Parathyroid adenoma (tissue), 2 donors: ENCODE data around the gene ENG.
A peak's percentile ranks its signal among the peaks of the same experiment; 100 is the strongest.
"Not testable (repeated sequence)": the region's sequence is repeated elsewhere in the genome, so short reads cannot be mapped to it uniquely, and the experiment has no call there.

Source experiments
- H2AFZ ChIP-seq: fragments of 300-600 bp; sonication (generic); one replicate; pipeline ENCODE4 v1.7.0; 2017; ENCODE audit warnings: antibody characterized with exemption, mild to moderate bottlenecking
- H3K27ac ChIP-seq: fragments of 300-600 bp; sonication (generic); one replicate; pipeline ENCODE4 v1.7.0; 2017
- H3K27me3 ChIP-seq: fragments of 300-600 bp; sonication (generic); one replicate; pipeline ENCODE4 v1.7.0; 2017; ENCODE audit warnings: low read length; ENCODE audit not compliant: control insufficient read depth, insufficient read depth
- H3K36me3 ChIP-seq: fragments of 300-600 bp; sonication (generic); one replicate; pipeline ENCODE4 v1.7.0; 2017; ENCODE audit warnings: low read length; ENCODE audit not compliant: control insufficient read depth, insufficient read depth
- H3K4me1 ChIP-seq: fragments of 300-600 bp; sonication (generic); one replicate; pipeline ENCODE4 v1.7.0; 2017; ENCODE audit warnings: control low read depth
- H3K4me2 ChIP-seq: fragments of 300-600 bp; sonication (generic); one replicate; pipeline ENCODE4 v1.7.0; 2017; ENCODE audit warnings: low read length
- H3K4me3 ChIP-seq: fragments of 300-600 bp; sonication (generic); one replicate; pipeline ENCODE4 v1.7.0; 2017; ENCODE audit warnings: low read depth, low read length
- H3K79me2 ChIP-seq: fragments of 300-600 bp; sonication (generic); one replicate; pipeline ENCODE4 v1.7.0; 2017; ENCODE audit warnings: control low read depth
- H3K9ac ChIP-seq: fragments of 300-600 bp; sonication (generic); one replicate; pipeline ENCODE4 v1.7.0; 2017; ENCODE audit warnings: mild to moderate bottlenecking
- H3K9me3 ChIP-seq: fragments of 300-600 bp; sonication (generic); one replicate; pipeline ENCODE4 v1.7.0; 2017; ENCODE audit warnings: low read length; ENCODE audit not compliant: control insufficient read depth
- CTCF ChIP-seq: fragments of 300-600 bp; sonication (generic); IDR thresholded peaks from one replicate; pipeline ENCODE4 v1.7.0; 2017; ENCODE audit warnings: antibody characterized with exemption, mild to moderate bottlenecking
- donor health status: primary hyperparathyroidism.

ENG gene

DNA sequence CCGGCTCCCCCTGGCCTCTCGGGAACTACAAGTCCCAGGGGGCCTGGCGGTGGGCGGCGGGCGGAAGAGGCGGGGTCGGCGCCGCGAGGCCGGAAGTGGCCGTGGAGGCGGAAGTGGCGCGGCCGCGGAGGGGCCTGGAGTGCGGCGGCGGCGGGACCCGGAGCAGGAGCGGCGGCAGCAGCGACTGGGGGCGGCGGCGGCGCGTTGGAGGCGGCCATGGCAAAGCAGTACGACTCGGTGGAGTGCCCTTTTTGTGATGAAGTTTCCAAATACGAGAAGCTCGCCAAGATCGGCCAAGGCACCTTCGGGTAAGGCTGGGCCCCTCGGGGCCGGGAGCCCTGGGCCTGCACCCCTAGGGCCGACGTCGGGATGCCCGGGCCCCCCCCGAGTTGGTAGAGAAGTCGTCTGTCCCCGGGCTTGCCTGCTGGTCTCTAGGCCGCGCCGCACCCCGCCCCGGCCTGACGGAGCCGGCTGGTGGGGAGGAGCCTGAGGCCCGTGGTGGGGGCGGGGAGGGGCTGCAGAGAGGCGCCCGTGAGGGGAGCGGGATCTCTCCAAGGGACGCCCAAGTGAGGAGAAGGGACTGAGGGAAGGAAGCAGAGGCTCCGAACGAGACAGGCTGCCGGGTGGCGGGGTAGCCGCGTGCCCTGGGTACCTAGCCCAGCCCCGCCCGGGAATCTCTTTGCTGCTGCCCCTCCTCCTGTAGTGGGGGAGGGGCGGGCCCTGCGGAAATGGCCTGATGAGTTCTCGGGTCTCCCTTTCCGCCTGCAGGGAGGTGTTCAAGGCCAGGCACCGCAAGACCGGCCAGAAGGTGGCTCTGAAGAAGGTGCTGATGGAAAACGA, 68.3 kb downstream of the ENG start, which contains the start of gene CDK9:
Gene CDK9 (plus strand): TSS at position 102 of the 840 bp plus-strand sequence. CDS start 115 bp downstream, at position 217.
- no peaks in the 10 kb centered on the region for H3K36me3 ChIP-seq
- H3K4me1 ChIP-seq: no peaks in the 10 kb centered on the region

GRCh38 chr9:127785023-127785932, 69.2 kb downstream of the ENG start:
- peak overlapping the region; percentile 77 for H3K4me2 ChIP-seq
- H3K9ac ChIP-seq: no peak overlapping the region
- H3K4me1 ChIP-seq: no peaks in the 10 kb centered on the region
- H3K9me3 ChIP-seq: no peaks in the 10 kb centered on the region
- no peaks in the 10 kb centered on the region for H3K36me3 ChIP-seq
- peak overlapping the region; percentile 67 for H3K4me3 ChIP-seq
- peaks cover 3% of the 10 kb centered on the region for H3K79me2 ChIP-seq
- peak overlapping the region; percentile 69 for H3K27ac ChIP-seq
- no peaks in the 10 kb centered on the region for H3K27me3 ChIP-seq
- H2AFZ ChIP-seq: peak overlapping the region; percentile 75
- TF ChIP-seq CTCF: peak; percentile 89

More for the DNA sequence above, 68.3 kb downstream of the ENG start, which contains the start of gene CDK9:
- peak within 1 kb of the TSS; percentile 80 for H3K9ac ChIP-seq
- H3K79me2 ChIP-seq: peaks cover 3% of the 10 kb centered on the region
- H3K9me3 ChIP-seq: no peaks in the 10 kb centered on the region
- TF ChIP-seq CTCF: no peak
- H3K4me2 ChIP-seq: peak within 1 kb of the TSS; percentile 77
- peak within 1 kb of the TSS; percentile 98 for H3K4me3 ChIP-seq
- H3K27ac ChIP-seq: peak within 1 kb of the TSS; percentile 83
- no peaks in the 10 kb centered on the region for H3K27me3 ChIP-seq
- peak within 1 kb of the TSS; percentile 75 for H2AFZ ChIP-seq

- peaks cover 3% of the 10 kb centered on the region for H3K79me2 ChIP-seq
- no peaks in the 10 kb centered on the region for H3K27me3 ChIP-seq
- H3K4me2 ChIP-seq: no peak overlapping the region
- peak overlapping the region; percentile 51 for H3K27ac ChIP-seq
- no peaks in the 10 kb centered on the region for H3K36me3 ChIP-seq
- no peak for TF ChIP-seq CTCF
- no peaks in the 10 kb centered on the region for H3K9me3 ChIP-seq
- H3K4me3 ChIP-seq: no peak overlapping the region
- no peak overlapping the region for H3K9ac ChIP-seq
- no peaks in the 10 kb centered on the region for H3K4me1 ChIP-seq
- peak overlapping the region; percentile 11 for H2AFZ ChIP-seq
Observed at GRCh38 chr9:127783111-127784008, 71.1 kb downstream of the ENG start.

DNA sequence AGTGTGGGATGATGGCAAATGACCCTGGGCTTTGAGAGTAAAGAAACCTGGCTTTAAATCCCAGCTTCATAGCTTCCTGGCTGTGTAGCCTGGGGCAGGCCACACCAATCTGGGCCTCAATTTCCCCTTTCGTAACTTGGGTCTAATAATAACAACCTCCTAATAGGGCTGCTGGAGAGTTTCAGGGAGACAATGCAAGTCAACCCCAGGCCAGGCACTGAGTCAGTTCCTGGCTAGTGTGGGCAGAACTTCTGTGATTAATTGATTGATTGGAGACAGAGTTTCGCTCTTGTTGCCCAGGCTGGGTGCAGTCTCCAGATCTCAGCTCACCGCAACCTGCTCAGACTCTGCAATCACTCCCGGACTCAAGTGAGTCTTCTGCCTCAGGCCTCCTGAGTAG, 72.7 kb downstream of the ENG start:
- Histone ChIP-seq H3K9ac (no peak overlapping the region), H3K27me3 (no peaks in the 10 kb centered on the region), H3K4me3 (no peak overlapping the region), H3K36me3 (no peaks in the 10 kb centered on the region), H3K4me2 (no peak overlapping the region), H3K79me2 (no peaks in the 10 kb centered on the region), H3K9me3 (no peaks in the 10 kb centered on the region), H2AFZ (no peak overlapping the region), H3K4me1 (no peaks in the 10 kb centered on the region), H3K27ac (no peak overlapping the region)
- TF ChIP-seq CTCF: no peak

DNA sequence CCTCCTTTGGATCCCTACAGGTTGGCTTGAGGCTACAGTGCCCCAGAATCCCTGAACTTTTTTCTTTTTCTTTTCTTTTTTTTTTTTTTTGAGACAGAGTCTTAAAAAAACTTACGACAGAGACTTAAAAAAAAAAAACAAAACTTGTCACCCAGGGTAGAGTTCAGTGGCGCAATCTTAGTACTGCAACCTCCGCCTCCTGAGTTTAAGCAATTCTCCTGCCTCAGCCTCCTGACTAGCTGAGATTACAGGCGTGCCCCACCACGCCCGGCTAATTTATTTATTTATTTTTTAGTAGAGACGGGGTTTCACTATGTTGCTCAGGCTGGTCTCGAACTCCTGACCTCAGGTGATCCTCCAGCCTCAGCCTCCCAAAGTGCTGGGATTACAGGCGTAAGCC, 73.5 kb downstream of the ENG start:
- H3K4me1 ChIP-seq, H3K4me3 ChIP-seq, H3K9ac ChIP-seq, H3K27me3 ChIP-seq, H3K79me2 ChIP-seq, H3K9me3 ChIP-seq, H2AFZ ChIP-seq, H3K27ac ChIP-seq, H3K4me2 ChIP-seq, H3K36me3 ChIP-seq: not testable (repeated sequence)
